ENCODE results near the gene STX8. TPM values are rescaled to one million over a fixed set of nuclear protein-coding genes. Genes with fewer than 3 reads are reported as not detected.

STX8 gene
- total RNA-seq, 8 experiments from 2014 or later, result 44.1 to 98.1 (median 63.8) TPM

GRCh38 chr17:9520649-9521048, 55.0 kb downstream of the STX8 start:
- peaks cover 26 to 27% of the 10 kb centered on the region in 2 donors for H3K4me1 ChIP-seq (replicated peaks in 1 of 2)
- peak in 1 of 8 experiments; percentile 32 for ATAC-seq (replicated peaks in 6 of 8)
- in situ Hi-C loops (cut with MboI; ENCODE audit: low pct_unique_long_range_greater_than_20kb in 2 of 9, low sequenced_read_pairs in 9 of 9, unreplicated experiment in 9 of 9), result loop anchor here in 2 of 9 experiments (25.0 kb wide), 2 partner anchors 108 to 533 kb away; no protein-coding TSS in a partner anchor
- H3K4me3 ChIP-seq, result no peak overlapping the region
- WGBS, 10 experiments, result 27 to 80% (median 40%) methylated on average over 1 to 4 of the region's 4 CpGs
- no peak overlapping the region for H3K27ac ChIP-seq

- peak overlapping the region; percentile 24 to 45 for H3K27ac ChIP-seq
- WGBS, 10 experiments, result 0 to 100% (median 30%) methylated on average over 1 to 6 of the region's 9 CpGs; no CpG with 5 or more reads in 2 of the 10 experiments
- H3K4me1 ChIP-seq (replicated peaks in 1 of 2), result peaks cover 26 to 27% of the 10 kb centered on the region in 2 donors
- ATAC-seq (replicated peaks in 6 of 8), result peak in 6 of 8 experiments; percentile 9 to 95 (median 91)
- H3K4me3 ChIP-seq, result no peak overlapping the region
- in situ Hi-C loops (cut with MboI; ENCODE audit: low pct_unique_long_range_greater_than_20kb in 2 of 9, low sequenced_read_pairs in 9 of 9, unreplicated experiment in 9 of 9), result loop anchor here in 2 of 9 experiments (25.0 kb wide), 2 partner anchors 107 to 532 kb away; no protein-coding TSS in a partner anchor
Measured at GRCh38 chr17:9519583-9520272, 55.9 kb downstream of the STX8 start.

- no peak for ATAC-seq (replicated peaks in 6 of 8)
- Histone ChIP-seq H3K27ac (no peak overlapping the region), H3K4me1 (replicated peaks in 1 of 2) (peaks cover 26 to 27% of the 10 kb centered on the region in 2 donors), H3K4me3 (no peak overlapping the region)
- WGBS, 10 experiments, result 100% methylated on average over 1 of the region's 1 CpG; no CpG with 5 or more reads in 5 of the 10 experiments
- in situ Hi-C loops (cut with MboI; ENCODE audit: low pct_unique_long_range_greater_than_20kb in 2 of 9, low sequenced_read_pairs in 9 of 9, unreplicated experiment in 9 of 9), result loop anchor here in 2 of 9 experiments (25.0 kb wide), 2 partner anchors 105 to 530 kb away; no protein-coding TSS in a partner anchor
Measured at GRCh38 chr17:9517396-9517795, 58.2 kb downstream of the STX8 start.

- in situ Hi-C loops (cut with MboI; ENCODE audit: low pct_unique_long_range_greater_than_20kb in 2 of 9, low sequenced_read_pairs in 9 of 9, unreplicated experiment in 9 of 9), result loop anchor here in 2 of 9 experiments (25.0 kb wide), 2 partner anchors 101 to 526 kb away; no protein-coding TSS in a partner anchor
- Histone ChIP-seq H3K4me3 (no peak overlapping the region), H3K27ac (no peak overlapping the region), H3K4me1 (replicated peaks in 1 of 2) (peaks cover 0 to under 1% of the 10 kb centered on the region in 2 donors)
- no peak for ATAC-seq (replicated peaks in 6 of 8)
- WGBS, 10 experiments, result 38 to 100% (median 100%) methylated on average over 1 to 2 of the region's 2 CpGs
Measured at GRCh38 chr17:9513266-9513665, 62.4 kb downstream of the STX8 start.

- no peak overlapping the region for H3K27ac ChIP-seq
- no peaks in the 10 kb centered on the region for H3K4me1 ChIP-seq (replicated peaks in 1 of 2)
- ATAC-seq (replicated peaks in 6 of 8), result peak in 5 of 8 experiments; percentile 40 to 97 (median 75)
- no peak overlapping the region for H3K4me3 ChIP-seq
- in situ Hi-C loops (cut with MboI; ENCODE audit: low pct_unique_long_range_greater_than_20kb in 2 of 9, low sequenced_read_pairs in 9 of 9, unreplicated experiment in 9 of 9), result loop anchor here in 2 of 9 experiments (25.0 kb wide), 2 partner anchors 100 to 525 kb away; no protein-coding TSS in a partner anchor
- 0 to 88% (median 57%) methylated on average over 1 to 4 of the region's 4 CpGs; no CpG with 5 or more reads in 1 of the 10 experiments for WGBS, 10 experiments
Measured at GRCh38 chr17:9512323-9513168, 63.1 kb downstream of the STX8 start.

GRCh38 chr17:9509236-9509816, 66.3 kb downstream of the STX8 start:
- Histone ChIP-seq H3K4me1 (replicated peaks in 1 of 2) (no peaks in the 10 kb centered on the region), H3K4me3 (no peak overlapping the region), H3K27ac (no peak overlapping the region)
- ATAC-seq (replicated peaks in 6 of 8), result no peak
- in situ Hi-C loops (cut with MboI; ENCODE audit: low pct_unique_long_range_greater_than_20kb in 2 of 9, low sequenced_read_pairs in 9 of 9, unreplicated experiment in 9 of 9), result loop anchor here in 2 of 9 experiments (25.0 kb wide), 2 partner anchors 97 to 522 kb away; no protein-coding TSS in a partner anchor
- 14 to 92% (median 85%) methylated on average over 1 of the region's 1 CpG; no CpG with 5 or more reads in 1 of the 10 experiments for WGBS, 10 experiments

GRCh38 chr17:9499041-9499440, 76.6 kb downstream of the STX8 start:
- in situ Hi-C loops (cut with MboI; ENCODE audit: low pct_unique_long_range_greater_than_20kb in 2 of 9, low sequenced_read_pairs in 9 of 9, unreplicated experiment in 9 of 9), result no loop called here
- no peak overlapping the region for H3K4me3 ChIP-seq
- no peak overlapping the region for H3K27ac ChIP-seq
- no peak for ATAC-seq (replicated peaks in 6 of 8)
- H3K4me1 ChIP-seq (replicated peaks in 1 of 2), result no peaks in the 10 kb centered on the region
- 69 to 100% (median 90%) methylated on average over 1 to 5 of the region's 5 CpGs; no CpG with 5 or more reads in 2 of the 10 experiments for WGBS, 10 experiments

- no peak overlapping the region for H3K27ac ChIP-seq
- WGBS, 10 experiments, result 33 to 100% (median 87%) methylated on average over 1 to 3 of the region's 3 CpGs; no CpG with 5 or more reads in 2 of the 10 experiments
- no peaks in the 10 kb centered on the region for H3K4me1 ChIP-seq (replicated peaks in 1 of 2)
- no peak for ATAC-seq (replicated peaks in 6 of 8)
- H3K4me3 ChIP-seq, result no peak overlapping the region
- in situ Hi-C loops (cut with MboI; ENCODE audit: low pct_unique_long_range_greater_than_20kb in 2 of 9, low sequenced_read_pairs in 9 of 9, unreplicated experiment in 9 of 9), result no loop called here
Measured at GRCh38 chr17:9498490-9498889, 77.1 kb downstream of the STX8 start.

GRCh38 chr17:9488556-9488955, 87.1 kb downstream of the STX8 start:
- no peak for ATAC-seq (replicated peaks in 6 of 8)
- 80 to 100% (median 91%) methylated on average over 1 of the region's 5 CpGs; no CpG with 5 or more reads in 5 of the 10 experiments for WGBS, 10 experiments
- in situ Hi-C loops (cut with MboI; ENCODE audit: low pct_unique_long_range_greater_than_20kb in 2 of 9, low sequenced_read_pairs in 9 of 9, unreplicated experiment in 9 of 9), result loop anchor here in 1 of 9 experiments (10.0 kb wide), 1 partner anchor 64 kb away; no protein-coding TSS in a partner anchor

GRCh38 chr17:9487406-9487805, 88.2 kb downstream of the STX8 start:
- in situ Hi-C loops (cut with MboI; ENCODE audit: low pct_unique_long_range_greater_than_20kb in 2 of 9, low sequenced_read_pairs in 9 of 9, unreplicated experiment in 9 of 9), result loop anchor here in 1 of 9 experiments (10.0 kb wide), 1 partner anchor 63 kb away; no protein-coding TSS in a partner anchor
- 40 to 100% (median 72%) methylated on average over 1 to 6 of the region's 7 CpGs; no CpG with 5 or more reads in 1 of the 10 experiments for WGBS, 10 experiments
- no peak overlapping the region for H3K27ac ChIP-seq
- H3K4me3 ChIP-seq, result no peak overlapping the region
- no peaks in the 10 kb centered on the region for H3K4me1 ChIP-seq (replicated peaks in 1 of 2)
- peak in 1 of 8 experiments; percentile 35 for ATAC-seq (replicated peaks in 6 of 8)

More at GRCh38 chr17:9488556-9488955, 87.1 kb downstream of the STX8 start:
- H3K27ac ChIP-seq, result no peak overlapping the region
- no peak overlapping the region for H3K4me3 ChIP-seq
- no peaks in the 10 kb centered on the region for H3K4me1 ChIP-seq (replicated peaks in 1 of 2)

- Histone ChIP-seq H3K4me3 (no peak overlapping the region), H3K4me1 (replicated peaks in 1 of 2) (peaks cover 0 to 1% of the 10 kb centered on the region in 2 donors), H3K27ac (no peak overlapping the region)
- peak in 1 of 8 experiments; percentile 25 for ATAC-seq (replicated peaks in 6 of 8)
- in situ Hi-C loops (cut with MboI; ENCODE audit: low pct_unique_long_range_greater_than_20kb in 2 of 9, low sequenced_read_pairs in 9 of 9, unreplicated experiment in 9 of 9), result loop anchor here in 1 of 9 experiments (10.0 kb wide), 1 partner anchor 60 kb away; no protein-coding TSS in a partner anchor
- 40 to 100% (median 100%) methylated on average over 1 to 2 of the region's 2 CpGs; no CpG with 5 or more reads in 3 of the 10 experiments for WGBS, 10 experiments
Measured at GRCh38 chr17:9484789-9485188, 90.8 kb downstream of the STX8 start.

- Histone ChIP-seq H3K4me3 (no peak overlapping the region), H3K27ac (no peak overlapping the region), H3K4me1 (replicated peaks in 1 of 2) (peaks cover 0 to 3% of the 10 kb centered on the region in 2 donors)
- WGBS, 10 experiments, result 60 to 100% (median 79%) methylated on average over 1 to 4 of the region's 4 CpGs; no CpG with 5 or more reads in 2 of the 10 experiments
- peak in 2 of 8 experiments; percentile 56 to 97 for ATAC-seq (replicated peaks in 6 of 8)
- in situ Hi-C loops (cut with MboI; ENCODE audit: low pct_unique_long_range_greater_than_20kb in 2 of 9, low sequenced_read_pairs in 9 of 9, unreplicated experiment in 9 of 9), result loop anchor here in 1 of 9 experiments (10.0 kb wide), 1 partner anchor 55 kb away; no protein-coding TSS in a partner anchor
Measured at GRCh38 chr17:9479964-9480363, 95.7 kb downstream of the STX8 start.
